Colonic mucosa (tissue), 4 donors: ENCODE data around the gene FGF1. TPM values are rescaled to one million over a fixed set of nuclear protein-coding genes. Genes with fewer than 3 reads are reported as not detected.

Source experiments
- DNase-seq: peaks from one replicate; pipeline ENCODE4 v3.0.0-alpha.2; 2020
- H3K27ac ChIP-seq: fragments of 200-600 bp; one replicate; pipeline ENCODE4 v1.8.0; 2021
- H3K27me3 ChIP-seq: fragments of 200-600 bp; one replicate; pipeline ENCODE4 v1.8.0; 2021
- H3K36me3 ChIP-seq: fragments of 200-600 bp; one replicate; pipeline ENCODE4 v1.8.0; 2021
- H3K4me1 ChIP-seq: fragments of 200-600 bp; one replicate; pipeline ENCODE4 v1.8.0; 2021; ENCODE audit warnings: mild to moderate bottlenecking
- H3K4me3 ChIP-seq: fragments of 200-600 bp; one replicate; pipeline ENCODE4 v1.8.0; 2021
- H3K9ac ChIP-seq, 2 donors: one replicate each; pipeline ENCODE4 v1.7.0; 2013; ENCODE audit warnings: control low read depth in 2 of 2, low read depth in 2 of 2, low read length in 2 of 2
- H3K9me3 ChIP-seq: fragments of 200-600 bp; one replicate; pipeline ENCODE4 v1.8.0; 2021
- intact Hi-C: fragments of 100-400 bp; cut with DNase I; formaldehyde crosslinking; loops from one replicate; pipeline ENCODE4 v1.14.1; 2022
- total RNA-seq, 2 donors: library from RNA; stranded (reverse); fragmentation: NEBNext Ultra II Directional in 1 of 2; extraction: Animal tissue kit (Norgen Biotek cat#: 25700) in 1 of 2; gene quantifications; one replicate each; pipeline ENCODE4 v1.2.1, GENCODE V29; 2021
- TF ChIP-seq, protein P1 (sequence below): fragments of 200-600 bp; IDR thresholded peaks from one replicate; pipeline ENCODE4 v1.8.0; 2022; ENCODE audit warnings: antibody characterized with exemption, mild to moderate bottlenecking
- donor health status: healthy.
- donor health status: DM: no; HTN: no; CAD: no.
- donor health status: DM: no; HTN: no; CAD: no.

Gene FGF1
- total RNA-seq, 2 donors from 2014 or later, result 0.90 TPM; not detected in 1

DNA sequence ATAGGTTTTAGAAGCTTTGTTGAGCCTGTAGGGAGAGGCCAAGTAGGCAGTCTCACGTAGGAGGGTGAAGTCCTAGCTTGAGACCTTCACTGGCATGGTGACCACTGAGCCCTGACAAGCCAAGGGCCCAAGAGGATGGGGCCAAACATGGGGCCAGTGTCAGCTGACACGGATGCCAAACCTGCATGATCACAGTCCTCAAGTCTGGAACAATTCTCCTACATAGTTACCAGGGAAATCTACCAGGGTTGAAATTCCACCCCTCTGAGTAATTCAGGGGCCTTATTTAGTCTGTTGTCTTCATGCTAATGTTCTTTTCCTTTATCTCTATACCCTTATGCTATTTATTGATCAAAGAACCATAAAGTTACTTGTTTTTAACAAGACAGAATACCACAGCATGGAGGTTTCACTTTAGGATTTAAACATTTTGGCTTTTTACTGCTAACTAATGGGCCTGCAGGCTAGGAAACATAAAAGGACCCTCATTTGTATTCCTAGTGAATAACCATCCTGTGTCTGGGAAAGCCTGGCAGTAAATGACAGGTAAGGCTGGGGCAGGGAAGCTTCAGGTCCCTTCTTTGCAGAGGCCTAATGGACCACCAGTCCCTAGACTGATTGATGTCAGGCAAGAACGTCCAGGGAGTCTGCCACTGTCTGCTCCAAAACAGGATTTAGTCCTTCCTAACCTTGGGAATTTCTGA is 140.8 kb downstream of the FGF1 start:
- Histone ChIP-seq H3K9ac (no peak overlapping the region), H3K9me3 (no peaks in the 10 kb centered on the region), H3K27me3 (no peaks in the 10 kb centered on the region), H3K4me1 (no peaks in the 10 kb centered on the region), H3K36me3 (no peaks in the 10 kb centered on the region), H3K27ac (no peak overlapping the region), H3K4me3 (no peak overlapping the region)
- DNase-seq, result no peak
- intact Hi-C loops, result loop anchor here (10.0 kb wide), 1 partner anchor 220 kb away; the partner anchor contains the start of gene SPRY4
- TF ChIP-seq, protein P1, sequence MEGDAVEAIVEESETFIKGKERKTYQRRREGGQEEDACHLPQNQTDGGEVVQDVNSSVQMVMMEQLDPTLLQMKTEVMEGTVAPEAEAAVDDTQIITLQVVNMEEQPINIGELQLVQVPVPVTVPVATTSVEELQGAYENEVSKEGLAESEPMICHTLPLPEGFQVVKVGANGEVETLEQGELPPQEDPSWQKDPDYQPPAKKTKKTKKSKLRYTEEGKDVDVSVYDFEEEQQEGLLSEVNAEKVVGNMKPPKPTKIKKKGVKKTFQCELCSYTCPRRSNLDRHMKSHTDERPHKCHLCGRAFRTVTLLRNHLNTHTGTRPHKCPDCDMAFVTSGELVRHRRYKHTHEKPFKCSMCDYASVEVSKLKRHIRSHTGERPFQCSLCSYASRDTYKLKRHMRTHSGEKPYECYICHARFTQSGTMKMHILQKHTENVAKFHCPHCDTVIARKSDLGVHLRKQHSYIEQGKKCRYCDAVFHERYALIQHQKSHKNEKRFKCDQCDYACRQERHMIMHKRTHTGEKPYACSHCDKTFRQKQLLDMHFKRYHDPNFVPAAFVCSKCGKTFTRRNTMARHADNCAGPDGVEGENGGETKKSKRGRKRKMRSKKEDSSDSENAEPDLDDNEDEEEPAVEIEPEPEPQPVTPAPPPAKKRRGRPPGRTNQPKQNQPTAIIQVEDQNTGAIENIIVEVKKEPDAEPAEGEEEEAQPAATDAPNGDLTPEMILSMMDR, result no peak

DNA sequence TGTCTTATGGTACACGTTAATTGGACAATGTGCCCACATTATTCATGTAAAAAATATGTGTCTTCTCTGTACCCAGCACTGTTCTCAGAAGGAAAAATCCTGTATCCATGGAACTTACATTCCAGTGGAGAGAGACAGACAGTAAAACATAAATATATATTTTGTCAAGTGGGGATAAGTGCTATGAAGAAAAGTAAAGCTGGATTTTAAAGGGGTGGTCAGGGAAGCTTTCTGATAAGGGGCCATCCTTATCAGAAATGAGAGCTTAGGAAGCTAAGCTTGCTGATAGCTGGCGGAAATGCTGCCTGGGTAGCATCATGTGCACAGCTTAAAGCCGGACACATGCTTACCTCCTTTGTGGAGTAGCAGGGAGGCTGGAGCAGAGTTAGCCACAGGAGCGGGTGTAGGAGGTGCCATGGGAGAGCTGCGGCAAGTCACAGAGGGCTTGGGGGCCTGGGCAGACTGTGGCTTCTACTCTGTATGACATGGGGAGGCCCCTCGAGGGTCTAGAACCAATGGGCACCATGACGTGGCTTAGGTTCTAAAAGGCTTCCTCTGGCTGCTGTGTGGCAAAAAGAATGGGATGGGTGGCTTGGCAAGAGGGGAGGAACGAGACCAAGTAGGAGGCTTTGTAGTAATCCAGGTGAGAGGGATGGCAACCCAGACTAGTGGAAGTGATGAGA is 141.7 kb downstream of the FGF1 start:
- intact Hi-C loops, result loop anchor here (10.0 kb wide), 1 partner anchor 219 kb away; the partner anchor contains the start of gene SPRY4
- Histone ChIP-seq H3K9me3 (no peaks in the 10 kb centered on the region), H3K4me1 (no peaks in the 10 kb centered on the region), H3K9ac (no peak overlapping the region), H3K4me3 (no peak overlapping the region), H3K36me3 (no peaks in the 10 kb centered on the region), H3K27ac (no peak overlapping the region), H3K27me3 (no peaks in the 10 kb centered on the region)
- TF ChIP-seq, protein P1, result no peak
- no peak for DNase-seq

DNA sequence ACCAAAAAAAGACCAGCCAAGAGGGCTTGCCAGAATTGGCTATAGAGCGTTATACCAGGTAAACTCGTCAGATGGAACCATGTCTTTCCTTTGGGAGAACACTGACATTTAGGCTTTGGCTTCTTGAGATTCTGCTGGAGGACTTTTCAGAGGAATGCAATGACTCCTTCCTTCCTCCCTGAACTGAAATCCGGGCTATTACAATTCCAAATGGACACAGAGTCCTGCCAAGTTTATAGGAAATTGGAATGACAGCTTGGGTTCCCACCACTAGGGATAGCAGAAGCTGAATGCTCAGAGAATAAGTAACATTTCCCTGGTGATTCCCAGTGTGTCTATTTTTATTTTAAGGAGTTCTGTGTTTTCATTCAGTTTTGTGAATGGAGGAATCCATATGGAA is 143.0 kb downstream of the FGF1 start:
- Histone ChIP-seq H3K4me1 (no peaks in the 10 kb centered on the region), H3K9ac (no peak overlapping the region), H3K36me3 (no peaks in the 10 kb centered on the region), H3K27me3 (no peaks in the 10 kb centered on the region), H3K27ac (no peak overlapping the region), H3K9me3 (no peaks in the 10 kb centered on the region), H3K4me3 (no peak overlapping the region)
- intact Hi-C loops, result loop anchor here (10.0 kb wide), 1 partner anchor 218 kb away; the partner anchor contains the start of gene SPRY4
- TF ChIP-seq, protein P1, result no peak
- DNase-seq, result no peak

Other genes starting within 250 kb of the FGF1 start
- 10 to 100 TPM; 59.1 to 74.0 TPM for gene ARHGAP26, start 84.3 kb upstream of the FGF1 start, total RNA-seq